Neural progenitor cell (in vitro differentiated cells): ENCODE measurements around the gene LRCH4. TPM values are rescaled to one million over a fixed set of nuclear protein-coding genes. Genes with fewer than 3 reads are reported as not detected.

Experiments used
- DNase-seq: peaks from one replicate; pipeline ENCODE4 v3.0.0-alpha.2; 2016; ENCODE audit warnings: low spot score
- H2AFZ ChIP-seq: fragments of 200-600 bp; sonication (generic); replicated peaks from 2 replicates; pipeline ENCODE4 v1.6.1; 2016; ENCODE audit warnings: antibody characterized with exemption
- H3F3A ChIP-seq: fragments of 200-600 bp; sonication (generic); 2 replicates; pipeline ENCODE4 v1.6.1; 2016; ENCODE audit warnings: antibody characterized with exemption, low read depth
- H3K27ac ChIP-seq: fragments of 200-600 bp; sonication (generic); 2 replicates; pipeline ENCODE4 v1.5.1; 2016; ENCODE audit warnings: mild to moderate bottlenecking
- H3K27me3 ChIP-seq: fragments of 200-600 bp; sonication (generic); 2 replicates; pipeline ENCODE4 v1.6.1; 2016; ENCODE audit warnings: mild to moderate bottlenecking, moderate library complexity
- H3K36me3 ChIP-seq: fragments of 200-600 bp; sonication (generic); 2 replicates; pipeline ENCODE4 v1.5.1; 2016
- H3K4me1 ChIP-seq: fragments of 200-600 bp; sonication (generic); 2 replicates; pipeline ENCODE4 v1.6.1; 2016; ENCODE audit warnings: mixed run types
- H3K4me2 ChIP-seq: fragments of 200-600 bp; sonication (generic); 2 replicates; pipeline ENCODE4 v1.6.1; 2016
- H3K4me3 ChIP-seq: fragments of 200-600 bp; sonication (generic); 2 replicates; pipeline ENCODE4 v1.5.1; 2016
- H3K79me2 ChIP-seq: fragments of 200-600 bp; sonication (generic); 2 replicates; pipeline ENCODE4 v1.6.1; 2016; ENCODE audit warnings: low read depth
- H3K9ac ChIP-seq: fragments of 200-600 bp; sonication (generic); 2 replicates; pipeline ENCODE4 v1.6.1; 2016
- H3K9me3 ChIP-seq: fragments of 200-600 bp; sonication (generic); 2 replicates; pipeline ENCODE4 v1.5.1; 2016; ENCODE audit warnings: low read depth
- H4K20me1 ChIP-seq: fragments of 200-600 bp; sonication (generic); 2 replicates; pipeline ENCODE4 v1.6.1; 2016; ENCODE audit warnings: low read depth
- H3K27ac Mint-ChIP-seq: 3 replicates; pipeline ENCODE4 v1.8.0; 2021; ENCODE audit warnings: mixed read lengths
- H3K27me3 Mint-ChIP-seq: 2 replicates; pipeline ENCODE4 v1.8.0; 2022; ENCODE audit warnings: low read depth, mild to moderate bottlenecking, inconsistent platforms, moderate library complexity, mixed read lengths; ENCODE audit not compliant: insufficient read depth
- H3K36me3 Mint-ChIP-seq: 3 replicates; pipeline ENCODE4 v1.8.0; 2021; ENCODE audit warnings: mixed read lengths
- H3K4me1 Mint-ChIP-seq: 3 replicates; pipeline ENCODE4 v1.8.0; 2021; ENCODE audit warnings: mixed read lengths
- H3K4me3 Mint-ChIP-seq: 3 replicates; pipeline ENCODE4 v1.8.0; 2021; ENCODE audit warnings: mild to moderate bottlenecking, moderate library complexity, mixed read lengths
- H3K9me3 Mint-ChIP-seq: 3 replicates; pipeline ENCODE4 v1.8.0; 2020; ENCODE audit warnings: mixed read lengths
- EZH2 ChIP-seq: fragments of 200-600 bp; sonication (generic); IDR thresholded peaks from 2 replicates; pipeline ENCODE4 v1.6.1; 2017; ENCODE audit warnings: antibody characterized with exemption, mild to moderate bottlenecking, moderate library complexity
- EZH2phosphoT487 ChIP-seq: fragments of 200-600 bp; sonication (generic); IDR thresholded peaks from 2 replicates; pipeline ENCODE4 v1.6.1; 2017; ENCODE audit warnings: antibody characterized with exemption
- total RNA-seq: library from RNA; depleted of rRNA; stranded (reverse); fragments of >200 nt; gene quantifications from 2 replicates; pipeline ENCODE4 v1.2.3, GENCODE V29; 2015; ENCODE audit warnings: low replicate concordance
- TF ChIP-seq, protein P1 (sequence below): fragments of 200-600 bp; sonication (generic); IDR thresholded peaks from 2 replicates; pipeline ENCODE4 v1.5.1; 2017; ENCODE audit warnings: antibody characterized with exemption, mild to moderate bottlenecking

LRCH4 gene
- total RNA-seq, 1 donor from 2014 or later: 4.5 TPM

DNA sequence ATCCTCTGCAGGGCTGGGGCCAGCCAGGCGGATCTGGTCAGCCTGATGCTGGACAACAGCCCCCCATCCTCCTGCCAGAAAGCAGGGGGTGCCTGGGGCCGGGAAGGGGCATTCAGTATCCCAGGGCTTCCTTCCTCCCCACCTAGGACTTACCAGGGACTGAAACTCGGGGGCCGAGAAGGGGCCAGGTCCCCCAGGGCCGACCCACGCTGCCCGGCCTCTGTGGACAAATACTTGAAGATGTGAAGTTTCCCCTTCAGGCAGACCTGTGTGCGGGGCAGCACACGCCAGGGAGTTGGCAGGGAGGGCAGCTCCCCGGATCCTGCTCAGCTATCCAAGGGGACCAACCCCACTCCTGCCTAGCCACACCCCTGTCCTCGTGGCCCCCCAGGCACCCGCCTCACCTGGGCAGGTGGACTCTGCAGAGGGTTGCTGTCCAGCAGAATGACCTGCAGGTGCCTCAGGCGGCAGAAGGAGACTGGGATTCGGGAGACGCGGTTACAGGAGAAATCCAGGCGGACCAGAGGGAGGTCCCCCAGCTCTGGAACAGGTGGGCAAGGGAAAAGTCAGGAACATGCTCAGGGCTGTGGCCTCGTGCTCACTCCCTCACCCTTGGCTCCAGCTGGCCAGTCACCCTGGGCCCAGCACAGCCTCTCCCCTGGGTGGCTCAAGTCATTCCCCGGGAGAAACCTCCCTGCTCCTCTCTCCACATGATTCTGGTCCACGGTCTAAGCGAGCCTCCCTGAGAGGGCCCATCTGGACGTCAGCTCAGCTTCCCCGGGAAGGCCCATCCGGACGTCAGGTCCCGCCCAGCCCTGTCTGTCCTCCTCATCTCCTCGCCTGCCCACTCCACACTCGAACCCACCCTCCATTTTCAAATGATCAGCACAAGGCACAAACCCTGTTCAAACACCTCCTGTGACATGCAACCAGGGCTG lies 7.4 kb downstream of the LRCH4 start:
- Histone ChIP-seq H3K4me1 (peaks cover 2% of the 10 kb centered on the region), H3K27me3 (no peaks in the 10 kb centered on the region), H3K9me3 (no peaks in the 10 kb centered on the region), H4K20me1 (peaks cover 12% of the 10 kb centered on the region), H2AFZ (no peak overlapping the region), H3K27ac (no peak overlapping the region), H3K9ac (no peak overlapping the region), H3K36me3 (no peaks in the 10 kb centered on the region), H3K79me2 (no peaks in the 10 kb centered on the region), H3F3A (peaks cover under 1% of the 10 kb centered on the region), H3K4me3 (no peak overlapping the region), H3K4me2 (no peak overlapping the region)
- Mint-ChIP-seq H3K27me3 (peaks cover 3% of the 10 kb centered on the region), H3K4me3 (peak overlapping the region; percentile 63), H3K4me1 (peaks cover 3% of the 10 kb centered on the region), H3K9me3 (no peaks in the 10 kb centered on the region), H3K36me3 (peaks cover 6% of the 10 kb centered on the region), H3K27ac (no peak overlapping the region)
- TF ChIP-seq, protein P1, sequence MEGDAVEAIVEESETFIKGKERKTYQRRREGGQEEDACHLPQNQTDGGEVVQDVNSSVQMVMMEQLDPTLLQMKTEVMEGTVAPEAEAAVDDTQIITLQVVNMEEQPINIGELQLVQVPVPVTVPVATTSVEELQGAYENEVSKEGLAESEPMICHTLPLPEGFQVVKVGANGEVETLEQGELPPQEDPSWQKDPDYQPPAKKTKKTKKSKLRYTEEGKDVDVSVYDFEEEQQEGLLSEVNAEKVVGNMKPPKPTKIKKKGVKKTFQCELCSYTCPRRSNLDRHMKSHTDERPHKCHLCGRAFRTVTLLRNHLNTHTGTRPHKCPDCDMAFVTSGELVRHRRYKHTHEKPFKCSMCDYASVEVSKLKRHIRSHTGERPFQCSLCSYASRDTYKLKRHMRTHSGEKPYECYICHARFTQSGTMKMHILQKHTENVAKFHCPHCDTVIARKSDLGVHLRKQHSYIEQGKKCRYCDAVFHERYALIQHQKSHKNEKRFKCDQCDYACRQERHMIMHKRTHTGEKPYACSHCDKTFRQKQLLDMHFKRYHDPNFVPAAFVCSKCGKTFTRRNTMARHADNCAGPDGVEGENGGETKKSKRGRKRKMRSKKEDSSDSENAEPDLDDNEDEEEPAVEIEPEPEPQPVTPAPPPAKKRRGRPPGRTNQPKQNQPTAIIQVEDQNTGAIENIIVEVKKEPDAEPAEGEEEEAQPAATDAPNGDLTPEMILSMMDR: no peak
- TF ChIP-seq EZH2 (no peak), EZH2phosphoT487 (no peak)
- no peak for DNase-seq

DNA sequence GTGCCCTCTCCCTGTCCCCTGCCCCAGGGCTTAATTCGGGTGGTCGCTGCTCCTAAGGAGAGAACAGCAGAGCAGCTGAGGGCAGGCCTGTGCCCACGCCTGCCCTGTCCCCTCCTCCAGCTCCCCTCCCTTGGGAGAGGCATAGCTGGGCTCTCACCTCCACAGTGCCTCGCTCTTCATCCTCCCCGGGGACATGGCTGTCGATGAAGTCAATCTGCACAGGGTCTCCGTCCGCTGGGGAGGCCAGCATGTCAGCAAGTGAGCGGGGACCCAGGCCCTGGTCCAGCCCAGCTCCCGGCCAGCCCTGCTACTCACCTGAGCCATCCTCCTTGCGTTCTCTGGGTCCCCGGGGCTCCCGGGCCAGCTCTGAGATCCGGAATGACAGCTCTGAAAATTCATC lies 8.4 kb downstream of the LRCH4 start:
- H3K27ac Mint-ChIP-seq: no peak overlapping the region
- no peaks in the 10 kb centered on the region for H3K4me1 ChIP-seq
- peaks cover 6% of the 10 kb centered on the region for H3K36me3 Mint-ChIP-seq
- no peak overlapping the region for H3K9ac ChIP-seq
- no peak for TF ChIP-seq EZH2
- TF ChIP-seq, protein P1: no peak
- no peak for TF ChIP-seq EZH2phosphoT487
- H3F3A ChIP-seq: no peaks in the 10 kb centered on the region
- no peaks in the 10 kb centered on the region for H3K27me3 ChIP-seq
- no peak overlapping the region for H3K4me2 ChIP-seq
- no peak overlapping the region for H2AFZ ChIP-seq
- H3K4me1 Mint-ChIP-seq: peaks cover 2% of the 10 kb centered on the region
- no peak overlapping the region for H3K4me3 ChIP-seq
- no peak overlapping the region for H3K4me3 Mint-ChIP-seq
- H3K27ac ChIP-seq: no peak overlapping the region
- H3K79me2 ChIP-seq: no peaks in the 10 kb centered on the region
- peaks cover 2% of the 10 kb centered on the region for H4K20me1 ChIP-seq
- no peaks in the 10 kb centered on the region for H3K9me3 ChIP-seq
- peaks cover 2% of the 10 kb centered on the region for H3K27me3 Mint-ChIP-seq
- DNase-seq: no peak
- no peaks in the 10 kb centered on the region for H3K36me3 ChIP-seq
- no peaks in the 10 kb centered on the region for H3K9me3 Mint-ChIP-seq

DNA sequence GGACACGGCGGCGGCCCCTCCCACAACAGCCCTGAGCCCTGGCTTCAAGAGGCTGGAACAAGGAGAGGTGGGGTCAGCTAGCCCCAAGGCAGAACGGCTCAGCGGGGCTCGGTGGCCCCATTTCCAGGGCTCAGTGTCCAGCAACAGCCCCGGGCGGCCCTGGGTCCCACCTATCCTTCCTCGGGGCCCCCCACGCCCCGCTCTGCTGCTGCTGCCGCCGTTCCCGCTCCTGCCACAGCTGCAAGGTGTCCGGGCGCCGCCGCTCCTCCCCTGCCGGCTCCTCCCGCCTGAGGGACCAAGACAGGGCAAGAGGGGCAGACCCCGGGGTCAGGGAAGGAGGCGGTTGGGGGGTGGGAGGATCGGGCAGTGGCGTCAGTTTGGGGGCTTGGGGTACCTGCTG lies 8.8 kb downstream of the LRCH4 start:
- H3K9me3 Mint-ChIP-seq: no peaks in the 10 kb centered on the region
- H3K27ac ChIP-seq: no peak overlapping the region
- H3K27me3 Mint-ChIP-seq: peaks cover under 1% of the 10 kb centered on the region

More for the DNA sequence above, 8.8 kb downstream of the LRCH4 start:
- Mint-ChIP-seq H3K4me1 (peaks cover 3% of the 10 kb centered on the region), H3K36me3 (peaks cover 6% of the 10 kb centered on the region), H3K4me3 (no peak overlapping the region), H3K27ac (no peak overlapping the region)
- no peak overlapping the region for H3K9ac ChIP-seq
- H3F3A ChIP-seq: no peaks in the 10 kb centered on the region
- no peaks in the 10 kb centered on the region for H3K79me2 ChIP-seq
- no peak overlapping the region for H2AFZ ChIP-seq
- no peaks in the 10 kb centered on the region for H3K36me3 ChIP-seq
- H3K4me1 ChIP-seq: no peaks in the 10 kb centered on the region
- H3K4me2 ChIP-seq: no peak overlapping the region
- no peaks in the 10 kb centered on the region for H4K20me1 ChIP-seq
- H3K27me3 ChIP-seq: no peaks in the 10 kb centered on the region
- TF ChIP-seq, protein P1: no peak
- no peak for TF ChIP-seq EZH2
- TF ChIP-seq EZH2phosphoT487: no peak
- H3K9me3 ChIP-seq: no peaks in the 10 kb centered on the region
- H3K4me3 ChIP-seq: no peak overlapping the region
- no peak for DNase-seq
